B cell (primary cell): ENCODE results near the gene PACRG. TPM values are rescaled to one million over a fixed set of nuclear protein-coding genes. Genes with fewer than 3 reads are reported as not detected.

Source experiments
- ATAC-seq: fragments of 200-7000 bp; cut with Tn5 transposase; one replicate; pipeline ENCODE4 v1.10.0; 2021; ENCODE audit warnings: low read depth, mild to moderate bottlenecking, moderate number of reproducible peaks, moderate library complexity
- CTCF ChIA-PET: fragments of 350-600 bp; sonication (Branson Sonifier 250); formaldehyde crosslinking; loops from one replicate; lab custom pipeline; 2021; ENCODE audit warnings: antibody characterized with exemption, inconsistent platforms; lab: Charles Lee
- POLR2A ChIA-PET: fragments of 350-600 bp; sonication (Branson Sonifier 250); formaldehyde crosslinking; loops from one replicate; lab custom pipeline; 2021; ENCODE audit warnings: antibody characterized with exemption; lab: Charles Lee
- DNase-seq: peaks from one replicate; pipeline ENCODE4 v3.0.0; 2013
- H2AFZ ChIP-seq: 2 replicates; pipeline ENCODE4 v1.6.1; 2012; ENCODE audit warnings: mild to moderate bottlenecking, low read depth, low read length; ENCODE audit not compliant: insufficient read depth, poor library complexity, severe bottlenecking
- H3K27ac ChIP-seq, 2 donors: 1 replicate in 1 of 2; 2 replicates in 1 of 2; pipeline ENCODE4 v1.5.1; 2012 to 2013; ENCODE audit warnings: low read length in 2 of 2, mild to moderate bottlenecking in 2 of 2, moderate library complexity in 1 of 2
- H3K27me3 ChIP-seq, 4 experiments: fragments of 200-600 bp in 1 of 4; sonication (generic) in 1 of 4; replicated peaks in 1 of 4; 1 replicate in 2 of 4; 2 replicates in 2 of 4; pipeline versions ENCODE4 v1.6.1 to v1.7.0; 2013 to 2016; ENCODE audit warnings: low read length in 3 of 4, mild to moderate bottlenecking in 2 of 4, mixed read lengths in 1 of 4, moderate library complexity in 1 of 4; ENCODE audit not compliant: insufficient read depth in 4 of 4, control insufficient read depth in 3 of 4; ENCODE audit errors: control extremely low read depth in 1 of 4
- H3K36me3 ChIP-seq, 2 experiments: replicated peaks in 1 of 2; 1 replicate in 1 of 2; 2 replicates in 1 of 2; pipeline versions ENCODE4 v1.6.1 to v1.7.1; 2013; ENCODE audit warnings: low read length in 1 of 2; ENCODE audit not compliant: insufficient read depth in 2 of 2, control insufficient read depth in 1 of 2; ENCODE audit errors: control extremely low read depth in 1 of 2, extremely low read depth in 1 of 2
- H3K4me1 ChIP-seq, 2 donors: fragments of 200-600 bp in 1 of 2; sonication (generic) in 1 of 2; 1 replicate in 1 of 2; 2 replicates in 1 of 2; pipeline versions ENCODE4 v1.5.1 to v1.6.1; 2013 to 2017; ENCODE audit warnings: low read length in 2 of 2; ENCODE audit not compliant: control insufficient read depth in 2 of 2, insufficient read depth in 2 of 2
- H3K4me2 ChIP-seq: replicated peaks from 2 replicates; pipeline ENCODE3; 2012; ENCODE audit warnings: mild to moderate bottlenecking, low read depth, low read length; ENCODE audit not compliant: poor library complexity, severe bottlenecking
- H3K4me3 ChIP-seq, 5 experiments: fragments of 200-600 bp in 1 of 5; sonication (generic) in 1 of 5; 1 replicate in 3 of 5; 2 replicates in 2 of 5; pipeline versions ENCODE4 v1.5.1 to v1.7.0; 2011 to 2016; ENCODE audit warnings: low read length in 4 of 5, mild to moderate bottlenecking in 4 of 5, low read depth in 2 of 5, control low read depth in 1 of 5, moderate library complexity in 1 of 5; ENCODE audit not compliant: insufficient read depth in 1 of 5; ENCODE audit errors: control extremely low read depth in 1 of 5, extremely low read depth in 1 of 5
- H3K79me2 ChIP-seq: fragments of 200-600 bp; sonication (generic); one replicate; pipeline ENCODE4 v1.6.0; 2016; ENCODE audit warnings: low read length; ENCODE audit not compliant: control insufficient read depth, insufficient read depth
- H3K9ac ChIP-seq: fragments of 200-600 bp; sonication (generic); 2 replicates; pipeline ENCODE4 v1.6.1; 2017; ENCODE audit warnings: mild to moderate bottlenecking, low read length, moderate library complexity
- H3K9me3 ChIP-seq, 3 donors: one replicate each; pipeline versions ENCODE4 v1.6.1 to v1.7.1; 2013; ENCODE audit warnings: low read length in 2 of 3; ENCODE audit not compliant: control insufficient read depth in 2 of 3, insufficient read depth in 1 of 3; ENCODE audit errors: control extremely low read depth in 1 of 3
- H4K20me1 ChIP-seq: 2 replicates; pipeline ENCODE4 v1.6.0; 2012; ENCODE audit warnings: mild to moderate bottlenecking, low read length; ENCODE audit not compliant: insufficient read depth, control insufficient read depth, poor library complexity, severe bottlenecking
- H3K27ac Mint-ChIP-seq: one replicate; pipeline ENCODE4 v1.8.0; 2021; ENCODE audit warnings: mixed read lengths
- H3K27me3 Mint-ChIP-seq: one replicate; pipeline ENCODE4 v1.8.0; 2021; ENCODE audit warnings: mixed read lengths
- H3K4me1 Mint-ChIP-seq: one replicate; pipeline ENCODE4 v1.8.0; 2021; ENCODE audit warnings: mixed read lengths
- H3K4me3 Mint-ChIP-seq: one replicate; pipeline ENCODE4 v1.8.0; 2021; ENCODE audit warnings: mixed read lengths
- H3K9me3 Mint-ChIP-seq: one replicate; pipeline ENCODE4 v1.8.0; 2022; ENCODE audit warnings: mixed read lengths; ENCODE audit not compliant: insufficient read depth
- EZH2 ChIP-seq: IDR thresholded peaks from 2 replicates; pipeline ENCODE4 v1.6.1; 2012; ENCODE audit warnings: borderline replicate concordance, low read depth, mild to moderate bottlenecking, moderate library complexity, low read length; ENCODE audit not compliant: insufficient read depth, poor library complexity, severe bottlenecking
- WGBS: methylation state at CpG from one replicate; pipeline ENCODE4 v1.1.5; 2013; ENCODE audit warnings: missing lambda C conversion rate; ENCODE audit not compliant: insufficient coverage; 5-methylcytosine and 5-hydroxymethylcytosine counted together
- intact Hi-C: fragments of 100-400 bp; cut with micrococcal nuclease; formaldehyde crosslinking; loops from one replicate; pipeline ENCODE4 v1.10.0; 2022
- polyA plus RNA-seq: library from polyadenylated mRNA; depleted of rRNA; stranded (reverse); fragments of >200 nt; gene quantifications from 2 replicates; pipeline ENCODE4 v1.2.3, GENCODE V29; 2012
- total RNA-seq, 2 donors: library from RNA; stranded (reverse); fragments of 120-200 nt in 1 of 2; gene quantifications; 1 replicate in 1 of 2; 2 replicates in 1 of 2; pipeline versions ENCODE4 v1.2.3 to v1.2.4, GENCODE V29; 2013 to 2022
- TF ChIP-seq, protein P1 (sequence below): fragments of 200-600 bp; IDR thresholded peaks from one replicate; pipeline ENCODE4 v1.8.0; 2022; ENCODE audit warnings: antibody characterized with exemption, mild to moderate bottlenecking

Gene PACRG
- total and polyA plus RNA-seq, 2 donors (not counting 1 experiment from before 2014, with no cell fraction given) = not detected

DNA sequence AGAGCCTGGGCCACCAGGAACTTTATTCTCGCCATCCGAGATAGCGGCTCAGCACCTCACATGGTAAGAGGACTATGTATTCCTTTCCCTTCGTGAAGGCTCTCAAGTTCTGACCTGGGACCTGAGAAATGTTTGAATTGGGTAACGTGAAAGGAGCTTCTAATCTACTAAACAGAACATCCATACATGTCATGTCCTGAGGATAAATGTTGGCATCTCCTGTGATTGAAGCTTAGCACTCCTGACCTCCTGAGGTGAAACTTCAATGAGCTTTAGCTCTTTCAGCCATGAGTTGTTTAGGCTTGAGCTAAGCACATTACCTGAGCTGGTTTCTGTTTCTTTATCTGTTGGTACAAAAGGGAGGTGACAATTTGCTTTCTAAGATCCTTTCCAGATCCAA, 280.9 kb downstream of the PACRG start:
- intact Hi-C loops = no loop called here
- Mint-ChIP-seq H3K4me1 (no peaks in the 10 kb centered on the region), H3K27me3 (no peaks in the 10 kb centered on the region), H3K4me3 (no peak overlapping the region), H3K27ac (no peak overlapping the region), H3K9me3 (no peaks in the 10 kb centered on the region)
- ATAC-seq (no peak), DNase-seq (no peak)
- no peak overlapping the region for H3K27ac ChIP-seq
- no peak overlapping the region for H3K4me3 ChIP-seq
- TF ChIP-seq, protein P1, sequence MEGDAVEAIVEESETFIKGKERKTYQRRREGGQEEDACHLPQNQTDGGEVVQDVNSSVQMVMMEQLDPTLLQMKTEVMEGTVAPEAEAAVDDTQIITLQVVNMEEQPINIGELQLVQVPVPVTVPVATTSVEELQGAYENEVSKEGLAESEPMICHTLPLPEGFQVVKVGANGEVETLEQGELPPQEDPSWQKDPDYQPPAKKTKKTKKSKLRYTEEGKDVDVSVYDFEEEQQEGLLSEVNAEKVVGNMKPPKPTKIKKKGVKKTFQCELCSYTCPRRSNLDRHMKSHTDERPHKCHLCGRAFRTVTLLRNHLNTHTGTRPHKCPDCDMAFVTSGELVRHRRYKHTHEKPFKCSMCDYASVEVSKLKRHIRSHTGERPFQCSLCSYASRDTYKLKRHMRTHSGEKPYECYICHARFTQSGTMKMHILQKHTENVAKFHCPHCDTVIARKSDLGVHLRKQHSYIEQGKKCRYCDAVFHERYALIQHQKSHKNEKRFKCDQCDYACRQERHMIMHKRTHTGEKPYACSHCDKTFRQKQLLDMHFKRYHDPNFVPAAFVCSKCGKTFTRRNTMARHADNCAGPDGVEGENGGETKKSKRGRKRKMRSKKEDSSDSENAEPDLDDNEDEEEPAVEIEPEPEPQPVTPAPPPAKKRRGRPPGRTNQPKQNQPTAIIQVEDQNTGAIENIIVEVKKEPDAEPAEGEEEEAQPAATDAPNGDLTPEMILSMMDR = no peak
- TF ChIP-seq EZH2 = no peak
- CTCF ChIA-PET = no interaction called here
- H3K9me3 ChIP-seq = peaks cover 0 to 4% (median 0%) of the 10 kb centered on the region in 3 donors
- 100% methylated on average over 2 of the region's 5 CpGs for WGBS
- no peak overlapping the region for H2AFZ ChIP-seq
- no peak overlapping the region for H3K4me2 ChIP-seq
- POLR2A ChIA-PET = no interaction called here
- H3K4me1 ChIP-seq = no peaks in the 10 kb centered on the region
- H3K36me3 ChIP-seq = no peaks in the 10 kb centered on the region
- no peaks in the 10 kb centered on the region for H3K27me3 ChIP-seq
- H4K20me1 ChIP-seq = no peaks in the 10 kb centered on the region
- H3K79me2 ChIP-seq = no peaks in the 10 kb centered on the region
- H3K9ac ChIP-seq = no peak overlapping the region

- Histone ChIP-seq H3K4me1 (no peaks in the 10 kb centered on the region), H3K9me3 (peaks cover 0 to 4% (median 0%) of the 10 kb centered on the region in 3 donors), H3K4me3 (no peak overlapping the region), H3K9ac (no peak overlapping the region), H3K27ac (no peak overlapping the region), H4K20me1 (no peaks in the 10 kb centered on the region), H3K79me2 (no peaks in the 10 kb centered on the region), H3K36me3 (no peaks in the 10 kb centered on the region), H2AFZ (no peak overlapping the region), H3K4me2 (no peak overlapping the region), H3K27me3 (no peaks in the 10 kb centered on the region)
- Mint-ChIP-seq H3K9me3 (no peaks in the 10 kb centered on the region), H3K4me1 (no peaks in the 10 kb centered on the region), H3K27ac (no peak overlapping the region), H3K4me3 (no peak overlapping the region), H3K27me3 (no peaks in the 10 kb centered on the region)
- DNase-seq (no peak), ATAC-seq (no peak)
- 29% methylated on average over 1 of the region's 5 CpGs for WGBS
- POLR2A ChIA-PET = no interaction called here
- TF ChIP-seq, protein P1 = no peak
- TF ChIP-seq EZH2 = no peak
- CTCF ChIA-PET = no interaction called here
- intact Hi-C loops = no loop called here
Observed at GRCh38 chr6:163010145-163010544, 282.4 kb downstream of the PACRG start.
